ENCODE measurements around the gene DCAF11. TPM values are rescaled to one million over a fixed set of nuclear protein-coding genes. Genes with fewer than 3 reads are reported as not detected.

The DCAF11 gene
- total and polyA plus RNA-seq, 2 of the 13 experiments (the other 11 are each of a cell fraction or from before 2014, with no cell fraction given): 150 to 257 TPM

DNA sequence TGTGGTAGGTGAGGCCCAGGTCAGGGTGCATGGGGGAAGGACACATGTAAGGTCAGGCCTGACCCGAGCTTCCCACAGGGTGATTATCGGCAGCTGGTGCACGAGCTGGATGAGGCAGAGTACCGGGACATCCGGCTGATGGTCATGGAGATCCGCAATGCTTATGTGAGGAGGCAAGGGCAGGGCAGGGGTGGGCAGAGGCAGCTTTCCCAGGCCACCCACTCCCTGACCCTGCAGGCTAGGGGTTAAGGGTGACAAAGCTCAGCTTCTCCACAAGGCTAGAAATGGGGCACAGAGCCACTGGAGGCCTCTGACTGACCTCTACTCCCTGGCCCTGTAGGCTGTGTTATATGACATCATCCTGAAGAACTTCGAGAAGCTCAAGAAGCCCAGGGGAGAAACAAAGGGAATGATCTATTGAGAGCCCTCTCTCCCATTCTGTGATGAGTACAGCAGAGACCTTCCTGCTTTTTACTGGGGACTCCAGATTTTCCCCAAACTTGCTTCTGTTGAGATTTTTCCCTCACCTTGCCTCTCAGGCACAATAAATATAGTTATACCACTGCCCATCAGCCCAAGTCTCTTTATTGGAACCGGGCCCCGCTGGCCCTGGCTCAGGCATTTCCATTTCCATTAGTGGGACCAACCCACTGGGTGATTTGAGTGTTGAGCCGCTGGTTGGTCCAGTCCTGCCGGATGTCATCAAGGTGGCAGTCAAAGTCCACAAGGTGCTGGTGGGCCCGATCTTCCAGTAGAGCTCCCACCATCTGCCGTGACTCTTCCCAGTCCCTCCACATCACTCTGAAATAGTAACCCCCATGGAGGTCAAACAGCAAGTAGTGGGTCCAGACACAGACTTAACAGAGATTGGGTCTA lies 24.1 kb downstream of the DCAF11 start (continued):
- TF ChIP-seq HINFP (CRISPR knock-in tag; IDR thresholded peaks at IDR 0.05; ENCODE audit: low read depth) (no peak; the same call in 1 of the 2 replicates), SIN3B (IDR thresholded peaks at IDR 0.05; ENCODE audit: low read length) (no peak), SSRP1 (CRISPR knock-in tag; IDR thresholded peaks at IDR 0.05) (peak; percentile 21; the same call in 1 of the 2 replicates), ATF5 (CRISPR knock-in tag; IDR thresholded peaks at IDR 0.05; ENCODE audit: low read depth) (0 out of 2 replicates have a peak, but pooled peaks have one; percentile 60), ZNF556 (CRISPR knock-in tag; IDR thresholded peaks at IDR 0.05; ENCODE audit: borderline replicate concordance) (no peak), CBX1 (IDR thresholded peaks at IDR 0.05; ENCODE audit: low read depth) (peak; percentile 9), CENPT (CRISPR knock-in tag; IDR thresholded peaks at IDR 0.05; ENCODE audit: low read depth) (0 out of 2 replicates have a peak, but pooled peaks have one; percentile 18), ZFP36L1 (CRISPR knock-in tag; IDR thresholded peaks at IDR 0.05) (no peak), POGZ (CRISPR knock-in tag; IDR thresholded peaks at IDR 0.05) (no peak), MAX (IDR thresholded peaks at IDR 0.05) (no peak), ZNF740 (CRISPR knock-in tag; IDR thresholded peaks at IDR 0.05) (no peak), HIVEP1 (CRISPR knock-in tag; IDR thresholded peaks at IDR 0.05) (no peak), CBX5 (CRISPR knock-in tag; IDR thresholded peaks at IDR 0.05; ENCODE audit: borderline replicate concordance) (peak; percentile 55; the same call in 1 of the 2 replicates), CREM (IDR thresholded peaks at IDR 0.05) (no peak), CREM (CRISPR knock-in tag; IDR thresholded peaks at IDR 0.05) (no peak), MAZ (IDR thresholded peaks at IDR 0.05; ENCODE audit: borderline replicate concordance, low read depth, low read length) (no peak), MAZ (CRISPR knock-in tag; IDR thresholded peaks at IDR 0.05; ENCODE audit: low read depth) (no peak)
- TF ChIP-seq, protein P1, sequence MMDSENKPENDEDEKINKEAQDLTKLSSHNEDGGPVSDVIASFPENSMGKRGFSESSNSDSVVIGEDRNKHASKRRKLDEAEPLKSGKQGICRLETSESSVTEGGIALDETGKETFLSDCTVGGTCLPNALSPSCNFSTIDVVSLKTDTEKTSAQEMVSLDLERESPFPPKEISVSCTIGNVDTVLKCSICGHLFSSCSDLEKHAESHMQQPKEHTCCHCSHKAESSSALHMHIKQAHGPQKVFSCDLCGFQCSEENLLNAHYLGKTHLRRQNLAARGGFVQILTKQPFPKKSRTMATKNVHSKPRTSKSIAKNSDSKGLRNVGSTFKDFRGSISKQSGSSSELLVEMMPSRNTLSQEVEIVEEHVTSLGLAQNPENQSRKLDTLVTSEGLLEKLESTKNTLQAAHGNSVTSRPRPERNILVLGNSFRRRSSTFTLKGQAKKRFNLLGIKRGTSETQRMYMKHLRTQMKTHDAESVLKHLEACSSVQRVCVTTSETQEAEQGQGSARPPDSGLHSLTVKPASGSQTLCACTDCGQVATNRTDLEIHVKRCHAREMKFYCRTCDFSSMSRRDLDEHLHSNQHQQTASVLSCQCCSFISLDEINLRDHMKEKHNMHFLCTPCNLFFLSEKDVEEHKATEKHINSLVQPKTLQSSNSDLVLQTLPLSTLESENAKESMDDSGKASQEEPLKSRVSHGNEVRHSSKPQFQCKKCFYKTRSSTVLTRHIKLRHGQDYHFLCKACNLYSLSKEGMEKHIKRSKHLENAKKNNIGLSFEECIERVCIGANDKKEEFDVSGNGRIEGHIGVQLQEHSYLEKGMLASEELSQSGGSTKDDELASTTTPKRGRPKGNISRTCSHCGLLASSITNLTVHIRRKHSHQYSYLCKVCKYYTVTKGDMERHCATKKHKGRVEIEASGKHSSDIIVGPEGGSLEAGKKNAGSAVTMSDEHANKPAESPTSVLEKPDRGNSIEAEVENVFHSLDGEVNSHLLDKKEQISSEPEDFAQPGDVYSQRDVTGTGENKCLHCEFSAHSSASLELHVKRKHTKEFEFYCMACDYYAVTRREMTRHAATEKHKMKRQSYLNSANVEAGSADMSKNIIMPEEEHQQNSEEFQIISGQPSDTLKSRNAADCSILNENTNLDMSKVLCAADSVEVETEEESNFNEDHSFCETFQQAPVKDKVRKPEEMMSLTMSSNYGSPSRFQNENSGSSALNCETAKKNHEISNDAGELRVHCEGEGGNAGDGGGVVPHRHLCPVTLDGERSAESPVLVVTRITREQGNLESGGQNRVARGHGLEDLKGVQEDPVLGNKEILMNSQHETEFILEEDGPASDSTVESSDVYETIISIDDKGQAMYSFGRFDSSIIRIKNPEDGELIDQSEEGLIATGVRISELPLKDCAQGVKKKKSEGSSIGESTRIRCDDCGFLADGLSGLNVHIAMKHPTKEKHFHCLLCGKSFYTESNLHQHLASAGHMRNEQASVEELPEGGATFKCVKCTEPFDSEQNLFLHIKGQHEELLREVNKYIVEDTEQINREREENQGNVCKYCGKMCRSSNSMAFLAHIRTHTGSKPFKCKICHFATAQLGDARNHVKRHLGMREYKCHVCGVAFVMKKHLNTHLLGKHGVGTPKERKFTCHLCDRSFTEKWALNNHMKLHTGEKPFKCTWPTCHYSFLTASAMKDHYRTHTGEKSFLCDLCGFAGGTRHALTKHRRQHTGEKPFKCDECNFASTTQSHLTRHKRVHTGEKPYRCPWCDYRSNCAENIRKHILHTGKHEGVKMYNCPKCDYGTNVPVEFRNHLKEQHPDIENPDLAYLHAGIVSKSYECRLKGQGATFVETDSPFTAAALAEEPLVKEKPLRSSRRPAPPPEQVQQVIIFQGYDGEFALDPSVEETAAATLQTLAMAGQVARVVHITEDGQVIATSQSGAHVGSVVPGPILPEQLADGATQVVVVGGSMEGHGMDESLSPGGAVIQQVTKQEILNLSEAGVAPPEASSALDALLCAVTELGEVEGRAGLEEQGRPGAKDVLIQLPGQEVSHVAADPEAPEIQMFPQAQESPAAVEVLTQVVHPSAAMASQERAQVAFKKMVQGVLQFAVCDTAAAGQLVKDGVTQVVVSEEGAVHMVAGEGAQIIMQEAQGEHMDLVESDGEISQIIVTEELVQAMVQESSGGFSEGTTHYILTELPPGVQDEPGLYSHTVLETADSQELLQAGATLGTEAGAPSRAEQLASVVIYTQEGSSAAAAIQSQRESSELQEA (CRISPR knock-in tag; IDR thresholded peaks at IDR 0.05; ENCODE audit: not compliant biosample characterization): no peak
